Activated CD8-positive, alpha-beta T cell treated with anti-CD3 and anti-CD28 coated beads for 36 hours (primary cell): ENCODE data around the gene FGFR4. TPM values are rescaled to one million over a fixed set of nuclear protein-coding genes. Genes with fewer than 3 reads are reported as not detected.
"Not testable (repeated sequence)": the region's sequence is repeated elsewhere in the genome, so short reads cannot be mapped to it uniquely, and the experiment has no call there.

Source experiments
- ATAC-seq: fragments of 200-7000 bp; cut with Tn5 transposase; one replicate; pipeline ENCODE4 v1.10.0; 2021; ENCODE audit warnings: mild to moderate bottlenecking, moderate library complexity
- CTCF ChIA-PET: fragments of 350-600 bp; sonication (Branson Sonifier 250); formaldehyde crosslinking; loops from one replicate; lab custom pipeline; 2021; ENCODE audit warnings: antibody characterized with exemption; lab: Charles Lee
- POLR2A ChIA-PET: fragments of 350-600 bp; sonication (Branson Sonifier 250); formaldehyde crosslinking; loops from one replicate; lab custom pipeline; 2021; ENCODE audit warnings: antibody characterized with exemption; lab: Charles Lee
- DNase-seq: peaks from one replicate; pipeline ENCODE4 v3.0.0-alpha.2; 2020
- H3K27ac Mint-ChIP-seq: one replicate; pipeline ENCODE4 v1.8.0; 2021; ENCODE audit warnings: mild to moderate bottlenecking, mixed read lengths
- H3K27me3 Mint-ChIP-seq: one replicate; pipeline ENCODE4 v1.8.0; 2021; ENCODE audit warnings: mixed read lengths
- H3K36me3 Mint-ChIP-seq: one replicate; pipeline ENCODE4 v1.8.0; 2021; ENCODE audit warnings: low read depth, mixed read lengths
- H3K4me1 Mint-ChIP-seq: one replicate; pipeline ENCODE4 v1.8.0; 2021; ENCODE audit warnings: low read depth, mixed read lengths
- H3K4me3 Mint-ChIP-seq: one replicate; pipeline ENCODE4 v1.8.0; 2021; ENCODE audit warnings: mild to moderate bottlenecking, moderate library complexity, mixed read lengths
- H3K9me3 Mint-ChIP-seq: one replicate; pipeline ENCODE4 v1.8.0; 2021; ENCODE audit warnings: mixed read lengths
- CTCF ChIP-seq: fragments of 200-600 bp; IDR thresholded peaks from one replicate; pipeline ENCODE4 v1.8.0; 2022; ENCODE audit warnings: antibody characterized with exemption, mild to moderate bottlenecking
- intact Hi-C: fragments of 100-400 bp; cut with micrococcal nuclease; formaldehyde crosslinking; loops from one replicate; pipeline ENCODE4 v1.10.0; 2022
- total RNA-seq, 2 experiments: library from RNA; stranded (reverse); gene quantifications; one replicate each; pipeline ENCODE4 v1.2.3, GENCODE V29; 2021

FGFR4 gene
- total RNA-seq, 2 experiments from 2014 or later = 1.3 to 2.2 TPM

GRCh38 chr5:177043114-177043513 is 43.6 kb upstream of the FGFR4 start:
- H3K4me1 Mint-ChIP-seq = peaks cover 7% of the 10 kb centered on the region
- H3K27me3 Mint-ChIP-seq = no peaks in the 10 kb centered on the region
- no peak overlapping the region for H3K4me3 Mint-ChIP-seq
- H3K27ac Mint-ChIP-seq = no peak overlapping the region
- no peaks in the 10 kb centered on the region for H3K9me3 Mint-ChIP-seq
- DNase-seq (no peak), ATAC-seq (no peak)
- POLR2A ChIA-PET = no interaction called here
- intact Hi-C loops = no loop called here
- H3K36me3 Mint-ChIP-seq = peaks cover 21% of the 10 kb centered on the region
- CTCF ChIA-PET = interaction anchor here (1.2 to 2.4 kb wide), 2 partner anchors 29 to 382 kb away, joined by 4 to 8 read pairs; no protein-coding TSS in a partner anchor
- TF ChIP-seq CTCF = no peak

- intact Hi-C loops = no loop called here
- Mint-ChIP-seq H3K27ac (no peak overlapping the region), H3K4me1 (peaks cover 7% of the 10 kb centered on the region), H3K4me3 (no peak overlapping the region), H3K27me3 (no peaks in the 10 kb centered on the region), H3K9me3 (no peaks in the 10 kb centered on the region), H3K36me3 (peaks cover 23% of the 10 kb centered on the region)
- TF ChIP-seq CTCF = no peak
- ChIA-PET POLR2A (interaction anchor here (0.8 kb wide), 1 partner anchor 21 kb away, joined by 3 read pairs; no protein-coding TSS in a partner anchor), CTCF (interaction anchor here (1.2 to 2.4 kb wide), 3 partner anchors 14 to 383 kb away, joined by 3 to 8 read pairs (median 4); no protein-coding TSS in a partner anchor)
- ATAC-seq = no peak
- no peak for DNase-seq
These were observed 42.8 kb upstream of the FGFR4 start for GRCh38 chr5:177043958-177044357.

- CTCF ChIA-PET = interaction anchor here (1.5 to 2.4 kb wide), 2 partner anchors 14 to 27 kb away, joined by 3 to 8 read pairs; no protein-coding TSS in a partner anchor
- Mint-ChIP-seq H3K27me3 (no peaks in the 10 kb centered on the region), H3K36me3 (peaks cover 26% of the 10 kb centered on the region), H3K9me3 (no peaks in the 10 kb centered on the region), H3K4me1 (peaks cover 7% of the 10 kb centered on the region), H3K4me3 (no peak overlapping the region), H3K27ac (no peak overlapping the region)
- DNase-seq (no peak), ATAC-seq (no peak)
- TF ChIP-seq CTCF = no peak
- intact Hi-C loops = no loop called here
- POLR2A ChIA-PET = interaction anchor here (0.8 kb wide), 1 partner anchor 21 kb away, joined by 3 read pairs; no protein-coding TSS in a partner anchor
These were observed 42.1 kb upstream of the FGFR4 start for GRCh38 chr5:177044641-177045040.

- intact Hi-C loops = no loop called here
These were observed 41.1 kb upstream of the FGFR4 start for GRCh38 chr5:177045631-177046030.

GRCh38 chr5:177048531-177048930 is 38.2 kb upstream of the FGFR4 start:
- CTCF ChIA-PET, POLR2A ChIA-PET, intact Hi-C loops, H3K4me3 Mint-ChIP-seq, H3K27me3 Mint-ChIP-seq, H3K9me3 Mint-ChIP-seq, H3K27ac Mint-ChIP-seq, ATAC-seq, H3K4me1 Mint-ChIP-seq, DNase-seq: not testable (repeated sequence)
- peaks cover 27% of the 10 kb centered on the region for H3K36me3 Mint-ChIP-seq

More at GRCh38 chr5:177045631-177046030, 41.1 kb upstream of the FGFR4 start:
- TF ChIP-seq CTCF = no peak
- H3K36me3 Mint-ChIP-seq = peaks cover 30% of the 10 kb centered on the region
- no peaks in the 10 kb centered on the region for H3K27me3 Mint-ChIP-seq
- peaks cover 5% of the 10 kb centered on the region for H3K4me1 Mint-ChIP-seq
- H3K27ac Mint-ChIP-seq = no peak overlapping the region
- no peaks in the 10 kb centered on the region for H3K9me3 Mint-ChIP-seq
- POLR2A ChIA-PET = no interaction called here
- CTCF ChIA-PET = interaction anchor here (1.0 to 2.4 kb wide), 2 partner anchors 26 kb away, joined by 3 to 8 read pairs; no protein-coding TSS in a partner anchor
- no peak for ATAC-seq
- no peak overlapping the region for H3K4me3 Mint-ChIP-seq
- DNase-seq = no peak
